Measurements from ENCODE around the gene RPS6KA4. TPM values are rescaled to one million over a fixed set of nuclear protein-coding genes. Genes with fewer than 3 reads are reported as not detected.

RPS6KA4 gene
- total and polyA plus RNA-seq, 7 donors, result 14.4 to 48.4 (median 17.9) TPM

DNA sequence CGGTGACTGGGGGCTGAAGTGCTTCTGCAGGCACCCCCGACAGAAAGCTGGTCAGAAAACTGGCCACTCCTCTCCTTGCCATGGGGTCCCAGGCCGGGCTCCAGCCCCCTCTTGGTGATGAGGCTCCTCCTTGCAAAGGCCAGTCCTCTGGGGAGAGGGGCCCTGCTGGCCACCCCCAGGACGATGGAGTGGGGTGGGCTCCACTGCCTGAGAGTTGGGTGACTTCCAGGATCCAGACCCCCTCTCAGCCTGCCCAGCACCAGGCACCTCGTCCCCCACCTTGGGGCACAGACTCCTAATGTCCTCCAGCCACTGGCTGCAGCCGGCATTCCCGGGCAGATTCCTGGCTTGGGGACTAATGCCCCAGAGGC lies 441 bp upstream of the RPS6KA4 start:
- Histone ChIP-seq H3K27ac (peak overlapping the region; percentile 79 to 90 (median 86)), H3K4me3 (peak overlapping the region; percentile 79 to 92 (median 84)), H3K36me3 (peaks cover 0 to 26% (median 14%) of the 10 kb centered on the region in 4 donors), H3K27me3 (no peaks in the 10 kb centered on the region), H3K9me3 (no peaks in the 10 kb centered on the region), H3K4me1 (peaks cover 0 to 45% (median 38%) of the 10 kb centered on the region in 4 donors)
- intact Hi-C loops (cut with DNase I), result no loop called here
- DNase-seq, result no peak
- TF ChIP-seq POLR2AphosphoS5 (IDR thresholded peaks at IDR 0.05) (no peak), EP300 (IDR thresholded peaks at IDR 0.05) (no peak), CTCF (IDR thresholded peaks at IDR 0.05) (no peak)
- WGBS, 2 donors, result 18 to 36% methylated on average over 7 of the region's 7 CpGs

- no peak for DNase-seq
- intact Hi-C loops (cut with DNase I), result no loop called here
- Histone ChIP-seq H3K27me3 (no peaks in the 10 kb centered on the region), H3K36me3 (peaks cover 0 to 39% (median 14%) of the 10 kb centered on the region in 4 donors), H3K4me1 (peaks cover 0 to 39% (median 35%) of the 10 kb centered on the region in 4 donors), H3K27ac (peak overlapping the region in 3 of 4 donors; percentile 79 to 90 (median 83)), H3K4me3 (peak overlapping the region; percentile 79 to 92 (median 84)), H3K9me3 (no peaks in the 10 kb centered on the region)
- 44 to 69% methylated on average over 38 of the region's 38 CpGs for WGBS, 2 donors
- no peak for TF ChIP-seq EP300 (IDR thresholded peaks at IDR 0.05)
- TF ChIP-seq POLR2A (IDR thresholded peaks at IDR 0.05), result no peak
Observed at GRCh38 chr11:64359712-64360445, 917 bp downstream of the RPS6KA4 start.

- H3K9me3 ChIP-seq, result no peaks in the 10 kb centered on the region
- H3K4me1 ChIP-seq, result peaks cover 0 to 33% (median 29%) of the 10 kb centered on the region in 4 donors
- H3K27ac ChIP-seq, result no peak overlapping the region
- H3K4me3 ChIP-seq, result peak overlapping the region in 2 of 4 donors; percentile 79 to 84
- intact Hi-C loops (cut with DNase I), result no loop called here
- TF ChIP-seq EP300 (IDR thresholded peaks at IDR 0.05) (no peak), CTCF (IDR thresholded peaks at IDR 0.05) (no peak)
- DNase-seq, result no peak
- 55 to 80% methylated on average over 13 of the region's 13 CpGs for WGBS, 2 donors
- H3K27me3 ChIP-seq, result no peaks in the 10 kb centered on the region
- H3K36me3 ChIP-seq, result peaks cover 0 to 45% (median 16%) of the 10 kb centered on the region in 4 donors
Observed at GRCh38 chr11:64360448-64360921, 1.5 kb downstream of the RPS6KA4 start.

GRCh38 chr11:64361659-64362058 lies 2.7 kb downstream of the RPS6KA4 start:
- peaks cover 0 to 57% (median 25%) of the 10 kb centered on the region in 4 donors for H3K36me3 ChIP-seq
- intact Hi-C loops (cut with DNase I), result no loop called here
- H3K27ac ChIP-seq, result no peak overlapping the region
- peaks cover 0 to 28% (median 26%) of the 10 kb centered on the region in 4 donors for H3K4me1 ChIP-seq
- no peaks in the 10 kb centered on the region for H3K9me3 ChIP-seq
- DNase-seq, result no peak
- TF ChIP-seq CTCF (IDR thresholded peaks at IDR 0.05) (no peak), POLR2A (IDR thresholded peaks at IDR 0.05) (no peak), POLR2AphosphoS5 (IDR thresholded peaks at IDR 0.05) (no peak), EP300 (IDR thresholded peaks at IDR 0.05) (no peak)
- H3K4me3 ChIP-seq, result no peak overlapping the region
- H3K27me3 ChIP-seq, result no peaks in the 10 kb centered on the region
- WGBS, 2 donors, result 94 to 95% methylated on average over 18 of the region's 18 CpGs

DNA sequence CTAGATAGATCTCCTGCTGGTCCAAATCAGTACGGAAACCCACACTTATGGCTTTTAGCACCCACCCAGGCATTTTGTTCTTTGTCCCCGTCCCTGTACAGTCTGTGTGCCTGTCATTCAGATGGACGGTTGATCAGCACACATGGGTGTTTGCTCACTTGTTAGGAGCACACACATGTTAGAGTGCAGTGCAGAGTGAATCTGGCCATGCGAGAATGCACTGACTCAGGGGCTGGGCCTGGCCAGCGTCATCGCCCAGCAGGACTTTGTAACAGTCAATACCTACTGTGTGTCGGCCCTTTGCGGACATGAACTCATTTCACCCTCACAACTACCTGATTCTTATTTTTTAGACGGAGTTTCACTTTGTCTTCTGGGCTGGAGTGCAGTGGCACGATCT lies 3.4 kb downstream of the RPS6KA4 start:
- peaks cover 0 to 28% (median 26%) of the 10 kb centered on the region in 4 donors for H3K4me1 ChIP-seq
- H3K27me3 ChIP-seq, result no peaks in the 10 kb centered on the region
- DNase-seq, result no peak
- intact Hi-C loops (cut with DNase I), result no loop called here
- peaks cover under 1 to 64% (median 30%) of the 10 kb centered on the region in 4 donors for H3K36me3 ChIP-seq
- H3K4me3 ChIP-seq, result no peak overlapping the region
- H3K9me3 ChIP-seq, result no peaks in the 10 kb centered on the region
- no peak overlapping the region for H3K27ac ChIP-seq
- TF ChIP-seq POLR2AphosphoS5 (IDR thresholded peaks at IDR 0.05) (no peak), CTCF (IDR thresholded peaks at IDR 0.05) (no peak), POLR2A (IDR thresholded peaks at IDR 0.05) (no peak), EP300 (IDR thresholded peaks at IDR 0.05) (no peak)
- 94 to 95% methylated on average over 10 of the region's 10 CpGs for WGBS, 2 donors

Data from sigmoid colon (tissue), 7 donors.